Measurements from ENCODE around the gene GRIK5.

GRIK5 gene

DNA sequence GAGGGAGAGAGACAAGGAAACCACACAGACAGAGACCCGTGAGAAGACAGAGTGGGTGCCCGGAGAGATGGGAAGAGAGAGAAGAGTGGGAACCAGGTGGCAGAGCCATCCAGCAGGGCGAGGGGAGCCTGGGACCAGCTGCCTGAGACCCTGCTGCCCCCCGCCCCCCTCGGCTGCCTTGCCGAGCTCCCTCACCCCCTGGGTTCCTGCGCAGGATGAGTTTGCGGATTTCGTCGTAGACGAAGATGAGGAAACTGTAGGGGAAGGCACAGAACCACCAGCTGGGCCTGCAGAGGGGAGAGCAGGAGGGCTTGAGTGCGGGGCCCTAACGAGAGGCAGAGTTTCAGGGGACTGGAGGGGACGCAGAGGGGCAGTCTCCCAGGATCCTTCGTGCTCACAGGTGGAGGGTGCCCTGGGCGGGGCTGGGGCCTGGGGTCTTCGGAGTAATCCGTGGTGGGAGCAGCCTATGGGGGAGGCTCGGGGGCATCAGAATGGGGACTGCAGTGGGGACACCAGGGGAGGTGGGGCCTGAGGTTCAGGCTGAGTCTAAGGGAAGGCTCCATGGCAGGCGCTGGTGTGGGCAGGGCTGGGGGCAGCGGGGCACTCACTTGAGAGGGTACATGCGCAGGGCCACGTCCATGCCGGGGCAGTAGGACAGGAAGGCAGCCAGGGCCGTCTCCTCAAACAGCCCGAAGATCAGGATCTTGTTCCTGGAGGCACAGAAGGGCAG, 102.8 kb downstream of the GRIK5 start:
- TF ChIP-seq, protein P1, sequence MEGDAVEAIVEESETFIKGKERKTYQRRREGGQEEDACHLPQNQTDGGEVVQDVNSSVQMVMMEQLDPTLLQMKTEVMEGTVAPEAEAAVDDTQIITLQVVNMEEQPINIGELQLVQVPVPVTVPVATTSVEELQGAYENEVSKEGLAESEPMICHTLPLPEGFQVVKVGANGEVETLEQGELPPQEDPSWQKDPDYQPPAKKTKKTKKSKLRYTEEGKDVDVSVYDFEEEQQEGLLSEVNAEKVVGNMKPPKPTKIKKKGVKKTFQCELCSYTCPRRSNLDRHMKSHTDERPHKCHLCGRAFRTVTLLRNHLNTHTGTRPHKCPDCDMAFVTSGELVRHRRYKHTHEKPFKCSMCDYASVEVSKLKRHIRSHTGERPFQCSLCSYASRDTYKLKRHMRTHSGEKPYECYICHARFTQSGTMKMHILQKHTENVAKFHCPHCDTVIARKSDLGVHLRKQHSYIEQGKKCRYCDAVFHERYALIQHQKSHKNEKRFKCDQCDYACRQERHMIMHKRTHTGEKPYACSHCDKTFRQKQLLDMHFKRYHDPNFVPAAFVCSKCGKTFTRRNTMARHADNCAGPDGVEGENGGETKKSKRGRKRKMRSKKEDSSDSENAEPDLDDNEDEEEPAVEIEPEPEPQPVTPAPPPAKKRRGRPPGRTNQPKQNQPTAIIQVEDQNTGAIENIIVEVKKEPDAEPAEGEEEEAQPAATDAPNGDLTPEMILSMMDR (conservative IDR thresholded peaks at IDR 0.05; ENCODE audit: control insufficient read depth, insufficient read depth, low read depth, low read length), result no peak
- H3K4me3 ChIP-seq (ENCODE audit: control insufficient read depth, low read depth, low read length), result no peak overlapping the region
- no peak for DNase-seq (ENCODE audit: low read depth)

DNA sequence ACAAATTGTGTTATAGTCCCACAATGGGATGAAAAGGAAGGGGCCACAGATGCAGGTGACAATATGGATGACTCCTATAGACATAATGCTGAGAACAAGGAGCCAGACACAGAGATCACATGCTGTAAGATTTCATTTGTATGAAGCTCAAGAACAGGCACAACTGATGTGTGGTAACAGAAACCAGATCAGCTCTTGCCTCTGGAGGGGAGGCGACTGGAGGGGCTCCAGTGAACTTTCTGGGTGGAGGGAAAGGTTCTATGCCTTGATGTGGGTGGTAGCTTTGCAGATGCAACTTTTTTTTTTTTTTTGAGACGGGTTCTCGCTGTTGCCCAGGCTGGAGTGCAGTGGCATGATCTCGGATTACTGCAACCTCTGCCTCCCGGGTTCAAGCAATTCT, 104.9 kb downstream of the GRIK5 start:
- no peak for DNase-seq (ENCODE audit: low read depth)
- TF ChIP-seq, protein P1 (conservative IDR thresholded peaks at IDR 0.05; ENCODE audit: control insufficient read depth, insufficient read depth, low read depth, low read length), result no peak
- no peak overlapping the region for H3K4me3 ChIP-seq (ENCODE audit: control insufficient read depth, low read depth, low read length)

DNA sequence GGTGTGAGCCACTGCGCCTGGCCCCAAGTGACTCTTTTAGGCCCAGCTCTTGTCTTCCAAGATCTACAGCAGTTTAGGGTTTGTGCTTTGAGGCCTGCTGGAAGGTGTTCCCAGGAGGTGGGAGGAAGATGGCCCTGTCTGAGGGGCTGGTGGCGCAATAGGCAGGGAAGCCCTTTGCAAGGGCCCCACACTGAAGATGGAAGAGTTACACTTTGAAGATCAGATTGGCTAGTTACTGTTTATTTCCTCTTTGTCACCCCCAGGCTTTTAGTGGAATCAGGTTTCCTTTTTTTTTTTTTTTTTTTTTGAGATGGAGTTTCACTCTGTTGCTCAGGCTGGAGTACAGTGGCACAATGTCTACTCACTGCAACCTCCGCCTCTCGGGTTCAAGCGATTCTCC, 109.0 kb downstream of the GRIK5 start:
- TF ChIP-seq, protein P1 (conservative IDR thresholded peaks at IDR 0.05; ENCODE audit: control insufficient read depth, insufficient read depth, low read depth, low read length), result no peak
- no peak for DNase-seq (ENCODE audit: low read depth)
- H3K4me3 ChIP-seq (ENCODE audit: control insufficient read depth, low read depth, low read length), result no peak overlapping the region

DNA sequence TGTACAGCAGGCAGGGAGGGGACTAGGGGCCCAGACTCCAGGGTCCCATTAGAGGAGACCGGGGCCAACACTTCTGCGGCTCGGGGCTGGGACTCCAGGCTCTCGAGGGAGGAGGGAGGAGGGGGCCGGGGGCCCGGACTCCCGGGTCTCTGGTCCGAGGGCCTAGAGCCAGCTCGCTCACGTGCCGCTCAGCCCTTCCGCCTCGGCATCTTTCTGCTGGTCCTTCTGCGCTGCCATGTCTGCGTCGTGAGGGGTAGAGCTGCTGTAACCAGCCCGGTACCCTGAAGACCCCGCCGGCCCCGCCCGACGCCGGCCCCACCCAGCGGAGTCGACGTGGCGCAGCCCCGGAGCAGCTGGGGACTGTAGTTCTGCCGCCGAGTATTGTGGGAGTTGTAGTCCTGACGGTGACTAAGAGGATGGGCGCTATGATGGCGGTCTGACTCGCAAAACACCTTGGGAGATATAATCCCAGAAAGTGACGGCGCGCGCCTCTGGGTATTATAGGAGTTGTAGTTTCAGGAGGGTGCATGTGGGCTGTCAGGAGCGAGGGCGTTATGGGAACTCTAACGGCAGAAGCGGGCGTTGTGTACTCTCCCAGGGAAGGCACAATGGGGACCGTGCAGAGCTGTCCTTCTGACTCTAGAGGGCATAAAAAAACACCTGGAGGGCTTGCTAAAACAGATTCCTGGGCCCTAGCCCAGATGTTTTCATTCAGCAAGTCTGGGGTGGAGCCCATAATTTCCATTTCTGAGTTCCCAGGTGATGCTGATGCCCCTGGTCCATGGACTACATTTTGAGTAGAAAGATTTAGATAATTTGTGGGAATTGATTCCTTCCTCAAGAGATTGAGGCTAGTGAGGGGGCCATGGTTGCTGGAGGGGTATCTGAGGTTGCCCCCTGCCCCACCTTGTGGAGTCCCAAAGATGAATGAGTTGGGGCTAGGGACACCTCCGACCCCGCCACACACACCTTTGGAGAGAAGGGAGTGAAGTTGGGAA, 110.7 kb downstream of the GRIK5 start, which contains the start of gene RABAC1:
Gene RABAC1 (minus strand): TSS at position 266 of the 998 bp plus-strand sequence. CDS start 29 bp downstream, at position 237.
- peak within 1 kb of the TSS; percentile 90 for H3K4me3 ChIP-seq (ENCODE audit: control insufficient read depth, low read depth, low read length)
- peak; percentile 88 for DNase-seq (ENCODE audit: low read depth)

DNA sequence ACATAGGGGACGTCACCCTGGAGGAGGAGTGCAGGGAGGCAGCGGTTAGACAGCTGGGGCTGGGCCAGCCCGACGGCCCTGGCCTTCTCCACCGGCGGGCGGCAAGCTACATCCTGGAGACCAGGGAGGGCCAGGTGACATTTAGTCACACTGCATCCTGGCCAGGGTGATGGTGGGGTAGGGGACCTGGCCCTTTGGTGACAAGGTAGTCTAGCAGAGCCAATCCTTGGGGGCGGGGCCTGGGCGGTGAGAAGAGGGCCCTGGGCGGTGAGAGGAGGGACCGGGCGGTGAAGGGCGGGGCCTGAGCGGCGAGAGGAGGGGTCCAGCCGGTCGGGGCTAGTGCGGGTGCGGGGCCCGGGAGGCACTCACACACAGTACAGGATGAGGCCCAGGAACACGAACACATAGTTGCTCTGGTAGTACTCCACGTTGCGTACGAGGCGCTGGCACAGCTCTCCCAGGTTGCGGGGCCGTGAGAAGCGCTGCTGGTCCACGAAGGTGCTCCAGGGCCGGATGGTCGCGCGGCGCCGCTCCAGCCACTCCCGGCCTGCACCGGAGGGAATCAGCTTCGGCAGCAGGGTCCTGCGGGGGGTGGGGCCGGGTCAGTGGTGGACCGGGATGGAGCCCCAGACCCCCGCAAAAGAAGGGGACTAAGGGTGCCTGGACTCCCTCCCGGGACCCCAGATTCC, 111.5 kb downstream of the GRIK5 start:
- TF ChIP-seq, protein P1 (conservative IDR thresholded peaks at IDR 0.05; ENCODE audit: control insufficient read depth, insufficient read depth, low read depth, low read length), result no peak
- H3K4me3 ChIP-seq (ENCODE audit: control insufficient read depth, low read depth, low read length), result peak overlapping the region; percentile 90
- peak; percentile 49 for DNase-seq (ENCODE audit: low read depth)

More for the DNA sequence above, 110.7 kb downstream of the GRIK5 start, which contains the start of gene RABAC1:
- TF ChIP-seq, protein P1 (conservative IDR thresholded peaks at IDR 0.05; ENCODE audit: control insufficient read depth, insufficient read depth, low read depth, low read length), result peak; percentile 21

DNA sequence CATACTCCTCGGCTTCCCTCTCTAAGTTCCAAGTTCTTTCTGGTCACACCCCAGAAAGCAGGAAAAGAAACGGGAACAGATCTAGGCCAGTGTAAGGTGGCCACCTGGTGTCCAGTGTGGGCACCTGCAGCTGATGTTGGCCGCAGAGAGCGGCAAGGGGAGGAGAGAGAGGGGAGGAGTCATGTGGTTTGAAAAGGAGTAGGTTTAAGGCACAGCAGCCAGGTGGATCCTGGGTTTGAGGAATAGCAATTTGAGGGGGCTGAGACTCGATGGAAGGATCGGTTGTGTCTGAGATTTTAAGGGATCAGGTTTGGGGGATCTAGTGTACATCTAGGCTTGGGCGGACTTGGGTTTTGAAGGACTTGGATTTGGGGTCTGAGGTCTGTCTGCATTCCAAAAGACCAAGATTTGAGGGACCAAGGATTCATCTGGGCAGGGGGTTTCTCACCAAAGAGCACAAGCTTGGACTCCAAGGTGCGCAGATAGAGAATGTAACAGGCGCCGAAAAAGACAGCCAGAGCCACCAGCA, 112.1 kb downstream of the GRIK5 start:
- peak overlapping the region; percentile 90 for H3K4me3 ChIP-seq (ENCODE audit: control insufficient read depth, low read depth, low read length)
- TF ChIP-seq, protein P1 (conservative IDR thresholded peaks at IDR 0.05; ENCODE audit: control insufficient read depth, insufficient read depth, low read depth, low read length), result peak; percentile 82
- DNase-seq (ENCODE audit: low read depth), result peak; percentile 82

All from fibroblast of mammary gland (primary cell).